Measurements from ENCODE around the gene TMEM81. TPM values are rescaled to one million over a fixed set of nuclear protein-coding genes. Genes with fewer than 3 reads are reported as not detected.

TMEM81 gene
- total and polyA plus RNA-seq, 2 of the 8 experiments (the other 6 are each of a cell fraction or from before 2014, with no cell fraction given): 2.1 to 5.9 TPM

- Histone ChIP-seq H2BK12ac (ENCODE audit: low read depth, low read length) (peak overlapping the region; percentile 43; the same call in 1 of the 2 replicates), H3K9me3 (ENCODE audit: insufficient read depth in 2 of 2, low read depth in 1 of 2, low read length in 1 of 2) (no peaks in the 10 kb centered on the region), H2BK15ac (ENCODE audit: low read length) (no peak overlapping the region), H3K36me3 (ENCODE audit: control insufficient read depth in 2 of 4, insufficient read depth in 4 of 4, low read length in 3 of 4) (no peaks in the 10 kb centered on the region), H4K91ac (replicated peaks; ENCODE audit: insufficient read length, low read length) (no peak overlapping the region), H2AFZ (ENCODE audit: low read length) (no peak overlapping the region), H3K4me1 (replicated peaks in 1 of 4; ENCODE audit: control insufficient read depth in 3 of 4, insufficient read depth in 4 of 4, low read length in 3 of 4) (peaks cover 13 to 27% (median 16%) of the 10 kb centered on the region in 4 experiments), H4K20me1 (replicated peaks in 1 of 2; ENCODE audit: control insufficient read depth in 1 of 2, insufficient read depth in 2 of 2, low read length in 2 of 2) (peaks cover 0 to 1% of the 10 kb centered on the region in 2 experiments), H2AK5ac (ENCODE audit: low read depth, low read length) (no peak overlapping the region), H3K79me1 (ENCODE audit: low read depth, low read length) (no peaks in the 10 kb centered on the region), H4K8ac (ENCODE audit: extremely low read depth, insufficient read depth, low read length) (no peak overlapping the region), H3K4ac (replicated peaks; ENCODE audit: insufficient read length, low read depth, low read length) (no peak overlapping the region), H3K23ac (ENCODE audit: insufficient read length) (no peak overlapping the region), H3K18ac (ENCODE audit: extremely low read depth, low read length) (no peak overlapping the region), H2BK5ac (ENCODE audit: low read depth, low read length) (no peak overlapping the region), H3K27ac (ENCODE audit: low read depth, low read length) (no peak overlapping the region), H2BK20ac (ENCODE audit: low read length) (no peak overlapping the region), H3K23me2 (ENCODE audit: low read depth, low read length) (peaks cover 3% of the 10 kb centered on the region; the same call in 1 of the 2 replicates), H3K9ac (replicated peaks in 1 of 4; ENCODE audit: extremely low read depth in 1 of 4, low read depth in 3 of 4, low read length in 3 of 4) (no peak overlapping the region), H3K27me3 (replicated peaks in 1 of 4; ENCODE audit: control insufficient read depth in 3 of 4, extremely low read depth in 1 of 4, insufficient read depth in 3 of 4, low read length in 3 of 4) (peaks cover 0 to 32% (median 18%) of the 10 kb centered on the region in 4 experiments; a peak in 5 of 7 replicates), H3K56ac (replicated peaks; ENCODE audit: insufficient read length, low read depth, low read length) (no peak overlapping the region), H3K4me3 (ENCODE audit: extremely low read depth in 1 of 4, insufficient read depth in 2 of 4, low read depth in 3 of 4, low read length in 4 of 4) (peak overlapping the region in 1 of 4 experiments; percentile 56; a peak in 1 of 8 replicates), H2BK120ac (replicated peaks; ENCODE audit: low read depth, low read length) (no peak overlapping the region), H4K5ac (ENCODE audit: insufficient read length, low read depth, low read length) (no peak overlapping the region), H3K14ac (ENCODE audit: insufficient read length) (no peak overlapping the region), H3K79me2 (ENCODE audit: control insufficient read depth in 1 of 2, insufficient read depth in 2 of 2, low read length in 2 of 2) (no peaks in the 10 kb centered on the region), H3K4me2 (ENCODE audit: insufficient read depth in 1 of 2, low read depth in 2 of 2, low read length in 2 of 2) (peak overlapping the region; percentile 57 to 90)
- POLR2A ChIA-PET (ENCODE audit: partially characterized antibody): interaction anchor here (0.9 to 1.3 kb wide), 4 partner anchors 9 to 52 kb away, joined by 3 read pairs; no protein-coding TSS in a partner anchor
- CTCF ChIA-PET (ENCODE audit: partially characterized antibody): interaction anchor here (0.7 to 2.2 kb wide), 6 partner anchors 10 to 56 kb away, joined by 3 to 12 read pairs (median 3); no protein-coding TSS in a partner anchor
- TF ChIP-seq SIN3A (conservative IDR thresholded peaks at IDR 0.05 in 1 of 2, IDR thresholded peaks at IDR 0.05 in 1 of 2; ENCODE audit: low read depth in 1 of 2, low read length in 2 of 2) (no peak), CTCF (IDR thresholded peaks at IDR 0.05; ENCODE audit: control extremely low read depth in 1 of 3, insufficient read depth in 1 of 3, low read depth in 1 of 3, low read length in 3 of 3) (no peak), YY1 (IDR thresholded peaks at IDR 0.05; ENCODE audit: low read depth, low read length) (no peak), RNF2 (IDR thresholded peaks at IDR 0.05; ENCODE audit: borderline replicate concordance, low read depth, low read length, missing control alignments, poor library complexity, severe bottlenecking) (no peak), RAD21 (IDR thresholded peaks at IDR 0.05 in 1 of 2, conservative IDR thresholded peaks at IDR 0.05 in 1 of 2; ENCODE audit: low read depth in 2 of 2, low read length in 2 of 2) (no peak), GABPA (IDR thresholded peaks at IDR 0.05; ENCODE audit: borderline replicate concordance, insufficient read depth, low read length) (no peak), BACH1 (IDR thresholded peaks at IDR 0.05; ENCODE audit: low read length) (no peak)
- FAIRE-seq (no peak), DNase-seq (ENCODE audit: low read depth in 1 of 2, low spot score in 2 of 2) (no peak)
- WGBS, 2 experiments (ENCODE audit: extremely low coverage in 1 of 2, insufficient coverage in 1 of 2, insufficient read length in 1 of 2, insufficient replicate concordance in 2 of 2, low coverage in 1 of 2, low lambda C conversion rate in 2 of 2, missing lambda C conversion rate in 1 of 2): 55% methylated on average over 2 of the region's 4 CpGs; no CpG with 5 or more reads in 1 of the 2 experiments
Measured at GRCh38 chr1:205043866-205044265, 40.4 kb downstream of the TMEM81 start.
